ENCODE results near the gene OARD1.

OARD1 gene

GRCh38 chr6:41059556-41059955 lies 12.6 kb downstream of the OARD1 start:
- no peak overlapping the region for H3K27ac ChIP-seq (ENCODE audit: low read depth, low read length)
- no peaks in the 10 kb centered on the region for H3K79me1 ChIP-seq (ENCODE audit: low read length)
- no peak overlapping the region for H4K5ac ChIP-seq (ENCODE audit: low read length)
- no peaks in the 10 kb centered on the region for H3K36me3 ChIP-seq (ENCODE audit: control insufficient read depth, insufficient read depth, low read length)
- no peak overlapping the region for H3K9ac ChIP-seq (ENCODE audit: low read length)
- DNase-seq = peak; percentile 69
- no peak overlapping the region for H3K4me2 ChIP-seq (ENCODE audit: low read length)
- no peak overlapping the region for H2BK15ac ChIP-seq (replicated peaks; ENCODE audit: low read depth)
- no peaks in the 10 kb centered on the region for H3K27me3 ChIP-seq (ENCODE audit: insufficient read depth, low read length, poor library complexity)
- no peaks in the 10 kb centered on the region for H3K4me1 ChIP-seq (ENCODE audit: control insufficient read depth, low read depth, low read length)
- no peak overlapping the region for H3K4ac ChIP-seq (ENCODE audit: low read depth, low read length)
- H2BK5ac ChIP-seq (ENCODE audit: low read length) = no peak overlapping the region
- H2BK120ac ChIP-seq (ENCODE audit: low read depth, low read length) = no peak overlapping the region
- no peak overlapping the region for H4K8ac ChIP-seq (ENCODE audit: low read depth, low read length)
- no peak overlapping the region for H3K23ac ChIP-seq (ENCODE audit: low read length)
- no peak overlapping the region for H3K18ac ChIP-seq (ENCODE audit: low read length)
- no peak overlapping the region for H3K56ac ChIP-seq (ENCODE audit: low read length)
- no peaks in the 10 kb centered on the region for H3K79me2 ChIP-seq (ENCODE audit: control insufficient read depth, insufficient read depth, low read length)
- no peak overlapping the region for H2AK5ac ChIP-seq (ENCODE audit: low read length)
- no CpG with 5 or more reads among the region's 1 CpG for WGBS (ENCODE audit: extremely low coverage, insufficient coverage, low lambda C conversion rate)
- no peak overlapping the region for H3K4me3 ChIP-seq (ENCODE audit: low read length)

- Histone ChIP-seq H4K8ac (ENCODE audit: low read depth, low read length) (no peak overlapping the region), H3K4me2 (ENCODE audit: low read length) (no peak overlapping the region), H2BK5ac (ENCODE audit: low read length) (no peak overlapping the region), H2BK15ac (replicated peaks; ENCODE audit: low read depth) (no peak overlapping the region), H3K79me1 (ENCODE audit: low read length) (no peaks in the 10 kb centered on the region), H3K79me2 (ENCODE audit: control insufficient read depth, insufficient read depth, low read length) (no peaks in the 10 kb centered on the region), H3K23ac (ENCODE audit: low read length) (no peak overlapping the region), H4K5ac (ENCODE audit: low read length) (no peak overlapping the region), H3K36me3 (ENCODE audit: control insufficient read depth, insufficient read depth, low read length) (no peaks in the 10 kb centered on the region), H2BK120ac (ENCODE audit: low read depth, low read length) (no peak overlapping the region), H3K27me3 (ENCODE audit: insufficient read depth, low read length, poor library complexity) (no peaks in the 10 kb centered on the region), H3K18ac (ENCODE audit: low read length) (no peak overlapping the region), H3K9ac (ENCODE audit: low read length) (no peak overlapping the region), H3K27ac (ENCODE audit: low read depth, low read length) (no peak overlapping the region), H3K56ac (ENCODE audit: low read length) (no peak overlapping the region), H3K4me1 (ENCODE audit: control insufficient read depth, low read depth, low read length) (no peaks in the 10 kb centered on the region), H2AK5ac (ENCODE audit: low read length) (no peak overlapping the region), H3K4me3 (ENCODE audit: low read length) (no peak overlapping the region), H3K4ac (ENCODE audit: low read depth, low read length) (no peak overlapping the region)
- DNase-seq = no peak
- WGBS (ENCODE audit: extremely low coverage, insufficient coverage, low lambda C conversion rate) = no CpG with 5 or more reads among the region's 2 CpGs
Measured at GRCh38 chr6:41058783-41059181, 13.4 kb downstream of the OARD1 start.

- H3K4me2 ChIP-seq (ENCODE audit: low read length) = no peak overlapping the region
- H2BK5ac ChIP-seq (ENCODE audit: low read length) = no peak overlapping the region
- H3K23ac ChIP-seq (ENCODE audit: low read length) = peak overlapping the region; percentile 15
- WGBS (ENCODE audit: extremely low coverage, insufficient coverage, low lambda C conversion rate) = no CpG with 5 or more reads among the region's 6 CpGs
- H4K5ac ChIP-seq (ENCODE audit: low read length) = no peak overlapping the region
- no peak overlapping the region for H3K4ac ChIP-seq (ENCODE audit: low read depth, low read length)
- H2BK15ac ChIP-seq (replicated peaks; ENCODE audit: low read depth) = no peak overlapping the region
- DNase-seq = no peak
- H3K18ac ChIP-seq (ENCODE audit: low read length) = no peak overlapping the region
- no peaks in the 10 kb centered on the region for H3K79me1 ChIP-seq (ENCODE audit: low read length)
- H2BK120ac ChIP-seq (ENCODE audit: low read depth, low read length) = no peak overlapping the region
- H4K8ac ChIP-seq (ENCODE audit: low read depth, low read length) = no peak overlapping the region
- no peak overlapping the region for H2AK5ac ChIP-seq (ENCODE audit: low read length)
- H3K9ac ChIP-seq (ENCODE audit: low read length) = no peak overlapping the region
- no peaks in the 10 kb centered on the region for H3K27me3 ChIP-seq (ENCODE audit: insufficient read depth, low read length, poor library complexity)
- no peak overlapping the region for H3K4me3 ChIP-seq (ENCODE audit: low read length)
- H3K79me2 ChIP-seq (ENCODE audit: control insufficient read depth, insufficient read depth, low read length) = no peaks in the 10 kb centered on the region
- peaks cover under 1% of the 10 kb centered on the region for H3K4me1 ChIP-seq (ENCODE audit: control insufficient read depth, low read depth, low read length)
- H3K27ac ChIP-seq (ENCODE audit: low read depth, low read length) = no peak overlapping the region
- H3K36me3 ChIP-seq (ENCODE audit: control insufficient read depth, insufficient read depth, low read length) = no peaks in the 10 kb centered on the region
- no peak overlapping the region for H3K56ac ChIP-seq (ENCODE audit: low read length)
Measured at GRCh38 chr6:41056768-41057490, 15.2 kb downstream of the OARD1 start.

GRCh38 chr6:41055149-41055548 lies 17.0 kb downstream of the OARD1 start:
- H2AK5ac ChIP-seq (ENCODE audit: low read length) = no peak overlapping the region
- no peak for DNase-seq
- H3K23ac ChIP-seq (ENCODE audit: low read length) = no peak overlapping the region
- H4K5ac ChIP-seq (ENCODE audit: low read length) = no peak overlapping the region
- no peaks in the 10 kb centered on the region for H3K79me1 ChIP-seq (ENCODE audit: low read length)
- no CpG with 5 or more reads among the region's 3 CpGs for WGBS (ENCODE audit: extremely low coverage, insufficient coverage, low lambda C conversion rate)
- H3K27ac ChIP-seq (ENCODE audit: low read depth, low read length) = no peak overlapping the region
- peaks cover 6% of the 10 kb centered on the region for H3K4me1 ChIP-seq (ENCODE audit: control insufficient read depth, low read depth, low read length)
- H2BK120ac ChIP-seq (ENCODE audit: low read depth, low read length) = no peak overlapping the region
- H3K56ac ChIP-seq (ENCODE audit: low read length) = no peak overlapping the region
- H3K4me2 ChIP-seq (ENCODE audit: low read length) = no peak overlapping the region
- no peak overlapping the region for H3K4ac ChIP-seq (ENCODE audit: low read depth, low read length)
- H3K18ac ChIP-seq (ENCODE audit: low read length) = no peak overlapping the region
- no peak overlapping the region for H3K4me3 ChIP-seq (ENCODE audit: low read length)
- H3K27me3 ChIP-seq (ENCODE audit: insufficient read depth, low read length, poor library complexity) = no peaks in the 10 kb centered on the region
- no peak overlapping the region for H2BK15ac ChIP-seq (replicated peaks; ENCODE audit: low read depth)
- H4K8ac ChIP-seq (ENCODE audit: low read depth, low read length) = no peak overlapping the region
- no peaks in the 10 kb centered on the region for H3K36me3 ChIP-seq (ENCODE audit: control insufficient read depth, insufficient read depth, low read length)
- no peaks in the 10 kb centered on the region for H3K79me2 ChIP-seq (ENCODE audit: control insufficient read depth, insufficient read depth, low read length)
- H3K9ac ChIP-seq (ENCODE audit: low read length) = no peak overlapping the region
- H2BK5ac ChIP-seq (ENCODE audit: low read length) = no peak overlapping the region

GRCh38 chr6:41054511-41054910 lies 17.6 kb downstream of the OARD1 start:
- Histone ChIP-seq H3K23ac (ENCODE audit: low read length) (no peak overlapping the region), H3K27me3 (ENCODE audit: insufficient read depth, low read length, poor library complexity) (no peaks in the 10 kb centered on the region), H4K5ac (ENCODE audit: low read length) (no peak overlapping the region), H3K36me3 (ENCODE audit: control insufficient read depth, insufficient read depth, low read length) (no peaks in the 10 kb centered on the region), H3K79me1 (ENCODE audit: low read length) (no peaks in the 10 kb centered on the region), H4K8ac (ENCODE audit: low read depth, low read length) (no peak overlapping the region), H3K56ac (ENCODE audit: low read length) (no peak overlapping the region), H3K4ac (ENCODE audit: low read depth, low read length) (no peak overlapping the region), H3K27ac (ENCODE audit: low read depth, low read length) (no peak overlapping the region), H3K79me2 (ENCODE audit: control insufficient read depth, insufficient read depth, low read length) (no peaks in the 10 kb centered on the region), H3K4me2 (ENCODE audit: low read length) (no peak overlapping the region), H3K4me1 (ENCODE audit: control insufficient read depth, low read depth, low read length) (peaks cover 10% of the 10 kb centered on the region), H3K18ac (ENCODE audit: low read length) (no peak overlapping the region), H2BK15ac (replicated peaks; ENCODE audit: low read depth) (no peak overlapping the region), H2AK5ac (ENCODE audit: low read length) (no peak overlapping the region), H3K9ac (ENCODE audit: low read length) (no peak overlapping the region), H3K4me3 (ENCODE audit: low read length) (no peak overlapping the region), H2BK120ac (ENCODE audit: low read depth, low read length) (no peak overlapping the region), H2BK5ac (ENCODE audit: low read length) (no peak overlapping the region)
- WGBS (ENCODE audit: extremely low coverage, insufficient coverage, low lambda C conversion rate) = no CpG with 5 or more reads among the region's 3 CpGs
- DNase-seq = no peak

- H3K4me2 ChIP-seq (ENCODE audit: low read length) = no peak within 1 kb of the TSS
- no peaks in the 10 kb centered on the region for H3K36me3 ChIP-seq (ENCODE audit: control insufficient read depth, insufficient read depth, low read length)
- H3K4me3 ChIP-seq (ENCODE audit: low read length) = no peak within 1 kb of the TSS
- H3K9ac ChIP-seq (ENCODE audit: low read length) = peak within 1 kb of the TSS; percentile 4
- H3K27ac ChIP-seq (ENCODE audit: low read depth, low read length) = no peak within 1 kb of the TSS
- H3K4me1 ChIP-seq (ENCODE audit: control insufficient read depth, low read depth, low read length) = peaks cover 12% of the 10 kb centered on the region
- no CpG with 5 or more reads among the region's 5 CpGs for WGBS (ENCODE audit: extremely low coverage, insufficient coverage, low lambda C conversion rate)
- H2BK5ac ChIP-seq (ENCODE audit: low read length) = no peak within 1 kb of the TSS
- DNase-seq = no peak
- H3K27me3 ChIP-seq (ENCODE audit: insufficient read depth, low read length, poor library complexity) = no peaks in the 10 kb centered on the region
- H3K79me1 ChIP-seq (ENCODE audit: low read length) = no peaks in the 10 kb centered on the region
- peak within 1 kb of the TSS; percentile 18 for H3K56ac ChIP-seq (ENCODE audit: low read length)
- peak within 1 kb of the TSS; percentile 9 for H3K4ac ChIP-seq (ENCODE audit: low read depth, low read length)
- no peak within 1 kb of the TSS for H2AK5ac ChIP-seq (ENCODE audit: low read length)
- H3K23ac ChIP-seq (ENCODE audit: low read length) = no peak within 1 kb of the TSS
- H2BK15ac ChIP-seq (replicated peaks; ENCODE audit: low read depth) = no peak within 1 kb of the TSS
- H3K18ac ChIP-seq (ENCODE audit: low read length) = no peak within 1 kb of the TSS
- no peaks in the 10 kb centered on the region for H3K79me2 ChIP-seq (ENCODE audit: control insufficient read depth, insufficient read depth, low read length)
- no peak within 1 kb of the TSS for H4K5ac ChIP-seq (ENCODE audit: low read length)
- H4K8ac ChIP-seq (ENCODE audit: low read depth, low read length) = no peak within 1 kb of the TSS
- H2BK120ac ChIP-seq (ENCODE audit: low read depth, low read length) = no peak within 1 kb of the TSS
Measured at GRCh38 chr6:41053041-41053440, 19.1 kb downstream of the OARD1 start, which contains the start of gene APOBEC2. TSS of gene APOBEC2 (plus strand) at chr6:41053202. CDS start at chr6:41053348, 146 bp downstream.

All from mesendoderm (in vitro differentiated cells).